SU-DHL-6 (cell line): ENCODE data around the gene RARRES1.

Source experiments
- CTCF ChIP-seq: fragments of 200-600 bp; sonication (generic); IDR thresholded peaks from one replicate; pipeline ENCODE4 v1.5.1; 2017; ENCODE audit warnings: antibody characterized with exemption, mild to moderate bottlenecking, low read length, moderate library complexity; ENCODE audit not compliant: insufficient read depth, poor library complexity, severe bottlenecking
- EZH2phosphoT487 ChIP-seq: fragments of 200-600 bp; sonication (generic), shearing (Covaris generic); conservative IDR thresholded peaks from 2 replicates; pipeline ENCODE4 v1.6.1; 2018; ENCODE audit warnings: mild to moderate bottlenecking, antibody characterized with exemption, low read length, moderate library complexity, mixed read lengths

- TF ChIP-seq CTCF = no peak
- TF ChIP-seq EZH2phosphoT487 = no peak
These were observed 20.4 kb downstream of the RARRES1 start for GRCh38 chr3:158711886-158712285.
